GM23338 (cell line): ENCODE results near the gene TXNL4B. TPM values are rescaled to one million over a fixed set of nuclear protein-coding genes. Genes with fewer than 3 reads are reported as not detected.

Source experiments
- CTCF ChIP-seq, 2 experiments: fragments of 200-600 bp in 1 of 2; sonication (generic) in 1 of 2; conservative IDR thresholded peaks; 2 replicates each; pipeline versions ENCODE4 v1.5.1 to v1.6.1; 2016 to 2017; ENCODE audit warnings: antibody characterized with exemption in 2 of 2, low read depth in 2 of 2, mild to moderate bottlenecking in 2 of 2, moderate library complexity in 1 of 2
- ETS1 ChIP-seq: IDR thresholded peaks from 2 replicates; pipeline ENCODE4 v1.6.1; 2016; ENCODE audit warnings: antibody characterized with exemption
- ZNF462 ChIP-seq: fragments of 250-450 bp; sonication (Bioruptor Pico); IDR thresholded peaks from 2 replicates; pipeline ENCODE4 v1.5.0; 2020; ENCODE audit warnings: mild to moderate bottlenecking, moderate library complexity
- polyA plus RNA-seq: library from polyadenylated mRNA; unstranded; fragments of >200 nt; fragmentation: Nextera tagmentation; extraction: Ambion mirVana; gene quantifications from 2 replicates; pipeline ENCODE4 v1.2.1, GENCODE V29; 2016
- total RNA-seq: library from RNA; depleted of rRNA; stranded (reverse); fragments of >200 nt; shearing (Covaris generic); gene quantifications from 2 replicates; pipeline ENCODE4 v1.2.3, GENCODE V29; 2014
- TF ChIP-seq, protein P1 (sequence below): IDR thresholded peaks from one replicate; pipeline ENCODE4 v1.6.1; 2018; ENCODE audit warnings: antibody characterized with exemption; ENCODE audit not compliant: unreplicated experiment

TXNL4B gene
- total and polyA plus RNA-seq, 2 experiments from 2014 or later = 3.7 to 8.9 TPM

- TF ChIP-seq ZNF462 (CRISPR knock-in tag) (no peak), CTCF (conservative IDR thresholded peaks at IDR 0.05; ENCODE audit: low read depth in 2 of 2) (no peak), ETS1 (no peak)
- TF ChIP-seq, protein P1, sequence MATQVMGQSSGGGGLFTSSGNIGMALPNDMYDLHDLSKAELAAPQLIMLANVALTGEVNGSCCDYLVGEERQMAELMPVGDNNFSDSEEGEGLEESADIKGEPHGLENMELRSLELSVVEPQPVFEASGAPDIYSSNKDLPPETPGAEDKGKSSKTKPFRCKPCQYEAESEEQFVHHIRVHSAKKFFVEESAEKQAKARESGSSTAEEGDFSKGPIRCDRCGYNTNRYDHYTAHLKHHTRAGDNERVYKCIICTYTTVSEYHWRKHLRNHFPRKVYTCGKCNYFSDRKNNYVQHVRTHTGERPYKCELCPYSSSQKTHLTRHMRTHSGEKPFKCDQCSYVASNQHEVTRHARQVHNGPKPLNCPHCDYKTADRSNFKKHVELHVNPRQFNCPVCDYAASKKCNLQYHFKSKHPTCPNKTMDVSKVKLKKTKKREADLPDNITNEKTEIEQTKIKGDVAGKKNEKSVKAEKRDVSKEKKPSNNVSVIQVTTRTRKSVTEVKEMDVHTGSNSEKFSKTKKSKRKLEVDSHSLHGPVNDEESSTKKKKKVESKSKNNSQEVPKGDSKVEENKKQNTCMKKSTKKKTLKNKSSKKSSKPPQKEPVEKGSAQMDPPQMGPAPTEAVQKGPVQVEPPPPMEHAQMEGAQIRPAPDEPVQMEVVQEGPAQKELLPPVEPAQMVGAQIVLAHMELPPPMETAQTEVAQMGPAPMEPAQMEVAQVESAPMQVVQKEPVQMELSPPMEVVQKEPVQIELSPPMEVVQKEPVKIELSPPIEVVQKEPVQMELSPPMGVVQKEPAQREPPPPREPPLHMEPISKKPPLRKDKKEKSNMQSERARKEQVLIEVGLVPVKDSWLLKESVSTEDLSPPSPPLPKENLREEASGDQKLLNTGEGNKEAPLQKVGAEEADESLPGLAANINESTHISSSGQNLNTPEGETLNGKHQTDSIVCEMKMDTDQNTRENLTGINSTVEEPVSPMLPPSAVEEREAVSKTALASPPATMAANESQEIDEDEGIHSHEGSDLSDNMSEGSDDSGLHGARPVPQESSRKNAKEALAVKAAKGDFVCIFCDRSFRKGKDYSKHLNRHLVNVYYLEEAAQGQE = no peak
Observed at GRCh38 chr16:72073560-72074230, 19.7 kb downstream of the TXNL4B start (continued).
